Activated T-helper 1 cell treated with anti-CD3 and anti-CD28 coated beads, Interleukin-12 subunit alpha, Interleukin-12 subunit beta, Interleukin-2, Interleukin-4 antibody, amounts not matched to agents 30 ng/mL and 10 ng/mL and 1 ng/mL, durations not matched to agents 14 hours and 24 hours and 36 hours (primary cell): ENCODE results near the gene PRDM11. TPM values are rescaled to one million over a fixed set of nuclear protein-coding genes. Genes with fewer than 3 reads are reported as not detected.
"Not testable (repeated sequence)": the region's sequence is repeated elsewhere in the genome, so short reads cannot be mapped to it uniquely, and the experiment has no call there.

Experiments
- DNase-seq: peaks from one replicate; pipeline ENCODE4 v3.0.0; 2021; ENCODE audit warnings: low spot score
- H3K27ac Mint-ChIP-seq: one replicate; pipeline ENCODE4 v1.8.0; 2021; ENCODE audit warnings: mild to moderate bottlenecking, mixed read lengths
- H3K27me3 Mint-ChIP-seq: one replicate; pipeline ENCODE4 v1.8.0; 2022; ENCODE audit warnings: mild to moderate bottlenecking, moderate library complexity, mixed read lengths; ENCODE audit not compliant: insufficient read depth
- H3K36me3 Mint-ChIP-seq: one replicate; pipeline ENCODE4 v1.8.0; 2021; ENCODE audit warnings: low read depth, mixed read lengths
- H3K4me1 Mint-ChIP-seq: one replicate; pipeline ENCODE4 v1.8.0; 2021; ENCODE audit warnings: low read depth, mixed read lengths
- H3K4me3 Mint-ChIP-seq: one replicate; pipeline ENCODE4 v1.8.0; 2021; ENCODE audit warnings: mild to moderate bottlenecking, moderate library complexity, mixed read lengths
- H3K9me3 Mint-ChIP-seq: one replicate; pipeline ENCODE4 v1.8.0; 2021; ENCODE audit warnings: mixed read lengths
- intact Hi-C: fragments of 100-400 bp; cut with micrococcal nuclease; formaldehyde crosslinking; loops from one replicate; pipeline ENCODE4 v1.15.1; 2024
- total RNA-seq: library from RNA; stranded (reverse); gene quantifications from 2 replicates; pipeline ENCODE4 v1.2.3, GENCODE V29; 2022

PRDM11 gene
- total RNA-seq, 1 donor from 2014 or later, result 2.2 TPM

DNA sequence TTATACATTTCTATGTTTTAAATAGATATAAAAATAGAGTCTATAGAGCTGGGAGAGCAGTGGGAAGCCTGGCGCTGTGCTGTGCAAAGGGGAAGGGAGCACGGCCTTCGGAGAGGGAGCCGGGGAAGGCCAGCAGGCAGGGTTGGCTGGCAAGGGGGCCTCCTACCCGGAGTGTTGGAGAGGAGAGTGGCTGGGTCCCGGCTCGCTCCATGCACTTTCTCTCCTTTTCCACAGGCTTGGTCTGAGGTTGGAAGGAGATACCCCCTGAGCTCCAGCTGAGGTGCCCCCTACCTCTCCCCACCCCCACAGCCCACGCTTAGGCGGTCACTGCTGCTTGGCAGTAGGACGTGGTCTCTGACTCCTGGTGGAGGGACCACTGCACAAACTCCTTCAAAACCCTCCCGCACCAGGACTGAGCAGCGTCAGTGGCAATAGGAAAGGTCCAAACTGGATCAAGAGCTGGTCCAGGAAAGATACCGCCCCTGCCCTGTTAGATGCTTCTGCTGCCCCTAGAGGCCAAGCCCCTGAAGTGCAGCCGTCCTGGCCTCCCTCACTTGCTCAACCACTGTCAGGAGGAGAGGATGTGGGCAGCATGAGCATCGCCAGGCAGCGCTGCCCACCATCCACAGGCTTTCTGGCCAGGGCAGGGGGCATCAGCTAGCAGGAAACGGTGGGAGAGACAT is 86.8 kb downstream of the PRDM11 start:
- Mint-ChIP-seq H3K36me3 (no peaks in the 10 kb centered on the region), H3K27ac (no peak overlapping the region), H3K27me3 (peaks cover 7% of the 10 kb centered on the region), H3K9me3 (no peaks in the 10 kb centered on the region), H3K4me3 (no peak overlapping the region), H3K4me1 (no peaks in the 10 kb centered on the region)
- intact Hi-C loops, result no loop called here
- DNase-seq, result peak; percentile 34

DNA sequence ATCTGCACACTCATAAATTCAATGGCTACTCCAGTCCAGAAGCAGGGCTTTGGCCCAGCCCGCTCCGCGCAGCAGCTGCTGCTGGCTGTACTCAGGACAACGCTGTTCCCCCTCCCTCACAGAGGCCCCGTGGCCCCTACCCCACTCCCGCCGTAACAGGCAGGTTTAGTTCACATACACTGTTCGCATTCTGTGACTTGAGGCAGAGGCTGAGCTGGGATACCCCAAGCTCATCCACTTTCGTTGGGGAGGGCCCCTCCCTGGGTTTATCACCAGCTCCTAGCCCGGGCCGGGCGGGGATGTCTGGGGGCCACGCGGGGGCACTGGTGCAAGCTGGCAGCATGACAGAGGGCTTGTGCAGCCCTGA is 87.3 kb downstream of the PRDM11 start:
- Mint-ChIP-seq H3K4me1 (no peaks in the 10 kb centered on the region), H3K4me3 (no peak overlapping the region), H3K9me3 (no peaks in the 10 kb centered on the region), H3K27me3 (peaks cover 7% of the 10 kb centered on the region), H3K27ac (no peak overlapping the region), H3K36me3 (no peaks in the 10 kb centered on the region)
- DNase-seq, result no peak
- intact Hi-C loops, result no loop called here

DNA sequence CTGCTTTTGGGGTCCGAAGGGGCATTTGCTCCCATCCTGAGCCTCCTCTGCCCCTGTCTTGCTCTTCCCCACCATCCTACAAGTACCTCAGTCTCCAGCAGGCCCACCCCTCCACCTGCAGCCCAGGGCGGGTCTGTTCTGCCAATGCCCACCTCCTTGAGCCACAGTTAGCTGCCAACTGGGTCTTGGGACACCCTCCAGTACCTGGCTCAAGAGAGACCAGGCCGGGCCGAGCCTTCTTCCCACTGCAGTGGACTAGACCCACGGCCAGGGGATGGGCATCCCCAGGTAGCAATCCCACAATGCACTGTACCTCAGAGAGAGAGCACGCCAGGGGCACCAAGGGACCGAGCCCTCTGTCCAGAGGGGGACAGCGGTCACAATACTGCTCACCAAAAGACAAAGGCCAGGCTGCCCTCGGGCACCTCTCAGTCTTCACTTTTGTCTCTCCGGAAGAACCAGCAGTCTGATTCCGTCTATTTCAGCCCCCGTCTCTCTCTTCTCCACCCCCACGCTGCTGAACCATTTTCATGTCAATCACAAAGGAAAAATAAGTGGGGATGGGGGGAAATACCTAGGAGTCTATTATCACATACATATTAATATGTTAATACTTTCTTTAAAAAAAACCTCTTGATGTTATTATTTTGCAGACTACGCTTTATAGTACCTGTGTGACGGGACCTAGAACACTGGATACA is 88.0 kb downstream of the PRDM11 start:
- H3K9me3 Mint-ChIP-seq, result no peaks in the 10 kb centered on the region
- peaks cover 7% of the 10 kb centered on the region for H3K27me3 Mint-ChIP-seq
- H3K4me3 Mint-ChIP-seq, result no peak overlapping the region
- H3K4me1 Mint-ChIP-seq, result no peaks in the 10 kb centered on the region
- DNase-seq, result no peak
- intact Hi-C loops, result no loop called here
- no peak overlapping the region for H3K27ac Mint-ChIP-seq
- no peaks in the 10 kb centered on the region for H3K36me3 Mint-ChIP-seq

DNA sequence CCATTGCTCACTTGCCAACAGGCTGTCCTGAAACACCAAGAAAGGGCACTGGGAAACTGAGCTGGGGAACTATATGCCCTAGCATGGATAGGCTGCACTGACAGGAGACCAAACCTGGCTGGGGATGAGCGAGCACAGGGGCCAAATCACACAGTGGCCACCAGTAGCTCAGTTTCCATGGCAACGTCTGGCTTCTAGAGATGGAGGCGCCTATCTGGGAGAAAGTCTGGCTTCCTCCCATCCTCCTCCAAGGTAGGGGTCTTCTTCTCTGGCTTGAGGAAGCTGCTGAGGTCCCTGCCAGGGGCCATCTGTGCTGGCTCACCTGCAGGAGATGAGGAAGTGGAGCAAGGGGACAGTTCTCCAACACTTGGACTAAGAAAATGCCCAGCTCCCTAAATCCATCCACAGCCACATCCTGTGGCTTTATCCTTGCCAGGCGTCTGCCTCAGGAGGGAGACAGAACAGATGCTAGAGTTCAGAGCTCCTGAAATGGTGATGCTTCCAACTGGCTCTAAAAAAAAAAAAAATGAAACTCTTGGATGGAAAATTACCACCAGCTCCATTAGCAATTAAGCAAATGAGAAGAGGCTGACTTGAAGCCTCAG is 91.4 kb downstream of the PRDM11 start:
- intact Hi-C loops, result no loop called here
- Mint-ChIP-seq H3K36me3 (no peaks in the 10 kb centered on the region), H3K4me1 (no peaks in the 10 kb centered on the region), H3K4me3 (no peak overlapping the region), H3K27ac (no peak overlapping the region), H3K9me3 (no peaks in the 10 kb centered on the region), H3K27me3 (peaks cover 10% of the 10 kb centered on the region)
- DNase-seq, result no peak

DNA sequence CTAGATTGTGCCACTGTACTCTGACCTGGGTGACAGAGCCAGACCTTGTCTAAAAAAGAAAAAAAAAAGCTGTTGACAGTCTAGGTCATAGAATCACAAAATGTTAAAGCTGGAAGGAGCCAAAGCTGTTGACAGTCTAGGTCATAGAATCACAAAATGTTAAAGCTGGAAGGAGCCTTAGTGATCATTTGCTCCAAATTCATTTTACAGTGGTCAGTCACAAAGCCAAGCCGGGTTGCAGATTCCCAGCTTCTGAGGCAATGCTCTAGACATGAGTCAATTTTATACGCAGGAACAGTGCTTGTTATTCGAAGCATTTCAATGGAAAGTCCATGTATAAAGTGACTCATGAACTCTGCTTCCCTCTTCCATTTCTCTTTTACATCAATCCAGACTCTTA is 92.3 kb downstream of the PRDM11 start:
- Mint-ChIP-seq H3K9me3 (no peaks in the 10 kb centered on the region), H3K27ac (no peak overlapping the region), H3K4me3 (no peak overlapping the region), H3K36me3 (no peaks in the 10 kb centered on the region), H3K4me1 (no peaks in the 10 kb centered on the region), H3K27me3 (peaks cover 10% of the 10 kb centered on the region)
- no peak for DNase-seq
- intact Hi-C loops, result no loop called here

DNA sequence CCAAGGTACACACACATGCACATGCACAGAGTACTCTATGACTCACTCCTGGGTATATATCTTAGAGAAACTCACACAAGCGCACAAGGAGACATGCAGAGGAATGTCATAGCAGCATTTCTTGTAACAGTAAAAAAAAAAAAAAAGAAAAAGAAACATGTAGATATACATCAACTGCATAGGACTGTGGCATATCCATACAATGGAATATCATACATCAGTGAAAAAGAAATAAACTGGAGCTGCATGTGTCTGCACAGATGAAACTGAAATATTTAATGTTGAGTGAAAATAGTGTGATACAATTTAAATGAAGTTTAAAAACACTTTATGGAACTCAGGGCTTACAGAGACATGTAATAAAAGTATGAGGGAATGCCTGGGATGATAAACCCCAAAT is 93.3 kb downstream of the PRDM11 start:
- no peak for DNase-seq
- intact Hi-C loops, result no loop called here
- Mint-ChIP-seq H3K36me3 (no peaks in the 10 kb centered on the region), H3K27me3 (peaks cover 10% of the 10 kb centered on the region), H3K4me3 (no peak overlapping the region), H3K9me3 (no peaks in the 10 kb centered on the region), H3K4me1 (no peaks in the 10 kb centered on the region), H3K27ac (no peak overlapping the region)

DNA sequence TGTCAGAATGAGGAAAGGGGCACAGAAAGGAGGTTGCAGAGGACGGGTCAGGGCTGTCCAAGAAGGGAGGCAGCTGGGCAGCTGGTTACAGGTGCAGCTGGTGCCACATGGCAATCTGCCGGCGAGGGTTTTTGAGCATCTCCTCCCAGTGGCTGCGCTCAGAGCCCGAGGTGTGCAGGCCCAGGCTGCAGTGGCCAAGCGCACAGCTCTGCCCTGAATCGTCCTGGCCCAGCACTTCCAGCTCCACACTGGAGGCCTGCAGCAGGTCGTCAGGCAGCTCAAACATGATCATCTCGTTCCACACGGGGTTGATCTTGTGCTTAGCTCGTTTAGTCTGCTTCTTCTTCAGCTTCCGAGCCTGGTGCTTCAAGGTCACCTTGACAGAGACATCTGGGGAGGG is 97.5 kb downstream of the PRDM11 start:
- Mint-ChIP-seq H3K4me1 (no peaks in the 10 kb centered on the region), H3K9me3 (no peaks in the 10 kb centered on the region), H3K27me3 (peaks cover 4% of the 10 kb centered on the region), H3K4me3 (no peak overlapping the region), H3K36me3 (no peaks in the 10 kb centered on the region), H3K27ac (no peak overlapping the region)
- DNase-seq, result no peak
- intact Hi-C loops, result no loop called here

DNA sequence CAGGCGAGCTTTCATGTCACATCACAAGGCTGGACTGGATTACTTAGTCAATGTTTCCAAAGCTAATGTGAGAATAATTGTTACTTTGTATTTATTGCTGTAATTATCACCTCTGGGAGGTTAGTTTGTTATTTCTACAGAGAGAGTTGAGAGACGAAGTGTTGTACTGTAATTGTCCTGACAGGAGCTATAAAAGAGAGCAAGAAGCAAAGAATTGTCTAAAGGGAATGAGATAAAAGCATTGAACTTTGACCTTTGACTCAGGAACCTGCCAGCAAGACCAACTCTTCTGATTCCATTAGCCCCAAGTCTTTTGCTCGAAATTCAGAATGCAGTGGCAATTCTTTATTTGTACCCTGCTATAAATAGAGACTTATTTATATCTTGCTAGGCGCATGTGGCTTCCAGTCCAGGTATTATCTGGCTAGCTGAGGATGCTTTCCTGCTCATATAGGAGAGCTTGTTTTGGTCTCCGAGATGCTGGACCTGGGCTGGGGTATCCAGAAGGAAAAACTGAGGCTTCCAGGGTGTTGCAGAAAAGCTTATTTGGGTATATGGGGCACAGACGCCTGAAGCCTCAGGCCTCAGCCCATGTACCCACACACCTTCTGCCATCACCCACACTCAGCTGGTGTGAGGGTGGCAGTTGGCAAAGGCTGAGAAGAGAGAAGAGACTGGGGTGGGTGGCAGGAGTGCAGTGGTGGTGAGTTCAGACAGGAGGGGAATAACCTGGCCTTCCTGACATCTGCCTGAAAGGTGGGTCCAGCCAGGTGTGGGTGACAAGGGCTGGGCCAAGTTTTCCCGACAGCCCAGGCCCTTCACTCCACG is 99.0 kb downstream of the PRDM11 start:
- intact Hi-C loops, result no loop called here
- Mint-ChIP-seq H3K4me1 (no peaks in the 10 kb centered on the region), H3K9me3 (no peaks in the 10 kb centered on the region), H3K27ac (no peak overlapping the region), H3K27me3 (peaks cover 4% of the 10 kb centered on the region), H3K4me3 (no peak overlapping the region), H3K36me3 (no peaks in the 10 kb centered on the region)
- DNase-seq, result no peak

DNA sequence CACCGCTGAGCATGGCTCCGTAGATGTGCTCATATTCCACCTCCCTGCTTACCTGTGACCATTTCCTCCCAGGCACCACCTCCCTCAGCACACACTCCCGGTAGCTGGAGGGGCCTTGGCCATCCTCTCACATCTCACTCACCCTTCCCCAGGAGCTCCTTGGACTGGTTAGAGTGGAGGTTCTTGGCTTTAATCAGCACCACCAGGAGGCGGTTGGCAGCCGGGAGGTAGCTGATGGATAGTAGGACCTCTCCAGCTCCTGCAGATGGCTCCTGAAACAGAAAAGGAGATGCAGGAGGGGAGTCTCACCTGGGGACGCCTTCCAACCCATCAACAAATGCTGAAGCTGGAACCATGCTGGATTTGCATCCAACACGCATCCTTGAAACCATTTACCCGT is 99.8 kb downstream of the PRDM11 start:
- Mint-ChIP-seq H3K4me3 (no peak overlapping the region), H3K9me3 (no peaks in the 10 kb centered on the region), H3K36me3 (no peaks in the 10 kb centered on the region), H3K27ac (no peak overlapping the region), H3K4me1 (no peaks in the 10 kb centered on the region), H3K27me3 (peaks cover 2% of the 10 kb centered on the region)
- no peak for DNase-seq
- intact Hi-C loops, result no loop called here

DNA sequence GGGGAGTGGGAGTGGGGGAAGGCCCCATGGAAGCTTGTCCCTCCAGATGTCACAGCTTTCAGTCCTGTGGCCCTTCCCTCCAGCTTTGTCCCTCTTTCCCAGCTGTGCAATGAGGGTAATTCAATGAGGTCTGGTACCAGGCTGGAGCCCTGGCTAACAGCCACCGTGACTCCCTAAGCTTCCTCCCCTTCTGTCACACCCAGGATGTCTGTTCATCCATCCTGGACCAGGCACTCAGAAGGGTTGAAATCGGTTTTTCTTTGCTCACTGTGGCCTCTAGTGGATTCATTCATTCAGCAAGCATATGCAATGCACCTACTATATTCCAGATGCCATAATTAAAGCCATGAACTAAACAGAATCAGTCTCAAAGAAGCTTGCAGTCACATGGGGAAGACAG is 101.0 kb downstream of the PRDM11 start:
- Mint-ChIP-seq H3K27ac (no peak overlapping the region), H3K4me3 (no peak overlapping the region), H3K9me3 (no peaks in the 10 kb centered on the region), H3K4me1 (no peaks in the 10 kb centered on the region), H3K27me3 (peaks cover 2% of the 10 kb centered on the region), H3K36me3 (no peaks in the 10 kb centered on the region)
- no peak for DNase-seq
- intact Hi-C loops, result no loop called here

DNA sequence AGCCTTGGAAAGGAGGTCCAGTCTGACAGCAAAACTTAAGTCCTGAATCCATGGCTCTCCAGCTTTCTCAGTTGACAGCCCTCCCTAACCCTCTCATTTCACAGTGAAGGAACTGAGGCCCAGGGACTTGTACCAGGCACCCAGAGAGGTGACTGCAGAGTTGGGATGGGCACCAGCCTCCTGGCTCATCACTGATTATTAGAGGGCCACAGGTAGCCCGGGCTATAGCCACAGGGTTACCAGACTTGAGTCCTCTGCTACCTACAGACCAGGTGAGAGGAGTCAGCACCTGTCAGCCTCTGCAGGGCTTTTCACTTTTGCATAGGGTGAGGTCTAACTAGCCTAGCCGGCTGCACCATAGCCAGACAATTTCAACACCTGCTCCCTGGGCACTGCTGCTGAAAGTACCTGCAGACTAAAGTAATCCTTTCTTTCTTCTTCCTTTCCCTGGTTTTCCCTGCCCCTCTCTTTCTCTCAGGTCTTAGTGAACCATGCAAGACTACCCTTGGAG is 102.1 kb downstream of the PRDM11 start:
- DNase-seq, result no peak
- H3K4me1 Mint-ChIP-seq, result no peaks in the 10 kb centered on the region
- H3K27ac Mint-ChIP-seq, result no peak overlapping the region
- peaks cover 2% of the 10 kb centered on the region for H3K27me3 Mint-ChIP-seq
- intact Hi-C loops, result no loop called here
- no peak overlapping the region for H3K4me3 Mint-ChIP-seq
- no peaks in the 10 kb centered on the region for H3K36me3 Mint-ChIP-seq
- no peaks in the 10 kb centered on the region for H3K9me3 Mint-ChIP-seq

DNA sequence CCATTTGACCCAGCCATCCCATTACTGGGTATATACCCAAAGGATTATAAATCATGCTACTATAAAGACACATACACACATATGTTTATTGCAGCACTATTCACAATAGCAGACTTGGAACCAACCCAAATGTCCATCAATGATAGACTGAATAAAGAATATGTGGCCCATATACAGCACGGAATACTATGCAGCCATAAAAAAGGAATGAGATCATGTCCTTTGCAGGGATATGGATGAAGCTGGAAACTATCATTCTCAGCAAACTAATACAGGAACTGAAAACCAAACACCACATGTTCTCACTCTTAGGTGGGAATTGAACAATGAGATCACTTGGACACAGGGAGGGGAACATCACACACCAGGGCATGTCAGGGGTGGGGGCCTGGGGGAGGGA is 102.9 kb downstream of the PRDM11 start:
- H3K4me3 Mint-ChIP-seq, DNase-seq, H3K36me3 Mint-ChIP-seq, H3K27ac Mint-ChIP-seq, H3K27me3 Mint-ChIP-seq, H3K4me1 Mint-ChIP-seq, intact Hi-C loops, H3K9me3 Mint-ChIP-seq: not testable (repeated sequence)
